ENCODE data around the gene PPP1R13B.

Gene PPP1R13B

GRCh38 chr14:103836976-103837725 is 10.2 kb downstream of the PPP1R13B start:
- no peak for DNase-seq (ENCODE audit: low read depth in 2 of 2, low spot score in 1 of 2)

- no peak for DNase-seq (ENCODE audit: low read depth in 2 of 2, low spot score in 1 of 2)
These were observed 12.4 kb downstream of the PPP1R13B start for GRCh38 chr14:103834956-103835355.

- no peak for DNase-seq (ENCODE audit: low read depth in 2 of 2, low spot score in 1 of 2)
These were observed 13.7 kb downstream of the PPP1R13B start for GRCh38 chr14:103833711-103834110.

- no peak for DNase-seq (ENCODE audit: low read depth in 2 of 2, low spot score in 1 of 2)
These were observed 15.3 kb downstream of the PPP1R13B start for GRCh38 chr14:103832046-103832445.

- DNase-seq (ENCODE audit: low read depth in 2 of 2, low spot score in 1 of 2), result no peak
These were observed 16.7 kb downstream of the PPP1R13B start for GRCh38 chr14:103830511-103831270.

GRCh38 chr14:103828315-103828967 is 18.9 kb downstream of the PPP1R13B start:
- no peak for DNase-seq (ENCODE audit: low read depth in 2 of 2, low spot score in 1 of 2)

GRCh38 chr14:103825101-103825500 is 22.3 kb downstream of the PPP1R13B start:
- DNase-seq (ENCODE audit: low read depth in 2 of 2, low spot score in 1 of 2), result no peak

GRCh38 chr14:103820908-103821307 is 26.5 kb downstream of the PPP1R13B start:
- no peak for DNase-seq (ENCODE audit: low read depth in 2 of 2, low spot score in 1 of 2)

GRCh38 chr14:103820382-103820781 is 27.0 kb downstream of the PPP1R13B start:
- DNase-seq (ENCODE audit: low read depth in 2 of 2, low spot score in 1 of 2), result no peak

- DNase-seq (ENCODE audit: low read depth in 2 of 2, low spot score in 1 of 2), result no peak
These were observed 27.7 kb downstream of the PPP1R13B start for GRCh38 chr14:103819503-103820307.

GRCh38 chr14:103818870-103819269 is 28.5 kb downstream of the PPP1R13B start:
- DNase-seq (ENCODE audit: low read depth in 2 of 2, low spot score in 1 of 2), result no peak

- no peak for DNase-seq (ENCODE audit: low read depth in 2 of 2, low spot score in 1 of 2)
These were observed 29.0 kb downstream of the PPP1R13B start for GRCh38 chr14:103818422-103818821.

- DNase-seq (ENCODE audit: low read depth in 2 of 2, low spot score in 1 of 2), result no peak
These were observed 29.8 kb downstream of the PPP1R13B start for GRCh38 chr14:103817595-103817994.

- DNase-seq (ENCODE audit: low read depth in 2 of 2, low spot score in 1 of 2), result no peak
These were observed 30.4 kb downstream of the PPP1R13B start for GRCh38 chr14:103816991-103817390.

- no peak for DNase-seq (ENCODE audit: low read depth in 2 of 2, low spot score in 1 of 2)
These were observed 32.1 kb downstream of the PPP1R13B start for GRCh38 chr14:103815253-103815652.

- no peak for DNase-seq (ENCODE audit: low read depth in 2 of 2, low spot score in 1 of 2)
These were observed 36.2 kb downstream of the PPP1R13B start for GRCh38 chr14:103811189-103811588.

- DNase-seq (ENCODE audit: low read depth in 2 of 2, low spot score in 1 of 2), result peak; percentile 22 to 31
These were observed 38.9 kb downstream of the PPP1R13B start for GRCh38 chr14:103808403-103809001.

GRCh38 chr14:103806805-103807204 is 40.6 kb downstream of the PPP1R13B start:
- no peak for DNase-seq (ENCODE audit: low read depth in 2 of 2, low spot score in 1 of 2)

GRCh38 chr14:103805708-103806107 is 41.7 kb downstream of the PPP1R13B start:
- DNase-seq (ENCODE audit: low read depth in 2 of 2, low spot score in 1 of 2), result no peak

GRCh38 chr14:103803661-103804060 is 43.7 kb downstream of the PPP1R13B start:
- DNase-seq (ENCODE audit: low read depth in 2 of 2, low spot score in 1 of 2), result no peak

GRCh38 chr14:103802356-103802755 is 45.0 kb downstream of the PPP1R13B start:
- no peak for DNase-seq (ENCODE audit: low read depth in 2 of 2, low spot score in 1 of 2)

All from stimulated activated CD8-positive, alpha-beta memory T cell treated with anti-CD3 and anti-CD28 coated beads, Interleukin-4, amount 100 ng/mL, for 1 hour (primary cell).